Mesothelial cell of epicardium (in vitro differentiated cells): Measurements from ENCODE around the gene RDH14. TPM values are rescaled to one million over a fixed set of nuclear protein-coding genes. Genes with fewer than 3 reads are reported as not detected.

Experiments used
- DNase-seq, 2 experiments: peaks; one replicate each; pipeline ENCODE4 v3.0.0; 2021; ENCODE audit warnings: low spot score in 2 of 2; ENCODE audit not compliant: unreplicated experiment in 2 of 2
- H3K27ac Mint-ChIP-seq: 2 replicates; pipeline ENCODE4 v1.8.0; 2021; ENCODE audit warnings: mixed read lengths
- H3K27me3 Mint-ChIP-seq: 2 replicates; pipeline ENCODE4 v1.8.0; 2021; ENCODE audit warnings: low read depth, mixed read lengths
- H3K36me3 Mint-ChIP-seq: 2 replicates; pipeline ENCODE4 v1.8.0; 2021; ENCODE audit warnings: mixed read lengths
- H3K4me1 Mint-ChIP-seq: 2 replicates; pipeline ENCODE4 v1.8.0; 2021; ENCODE audit warnings: mixed read lengths
- H3K4me3 Mint-ChIP-seq: 2 replicates; pipeline ENCODE4 v1.8.0; 2021; ENCODE audit warnings: mild to moderate bottlenecking, moderate library complexity, mixed read lengths
- H3K9me3 Mint-ChIP-seq: 2 replicates; pipeline ENCODE4 v1.8.0; 2021; ENCODE audit warnings: mixed read lengths
- CTCF ChIP-seq: fragments of 200-600 bp; sonication (generic); IDR thresholded peaks from one replicate; pipeline ENCODE4 v1.5.0; 2021; ENCODE audit warnings: antibody characterized with exemption; ENCODE audit not compliant: unreplicated experiment
- total RNA-seq: library from RNA; stranded (reverse); gene quantifications from 3 replicates; pipeline ENCODE4 v1.2.1, GENCODE V29; 2021

RDH14 gene
- total RNA-seq, 1 donor from 2014 or later = 22.3 TPM

GRCh38 chr2:18548621-18549020 lies 11.8 kb downstream of the RDH14 start:
- peak overlapping the region; percentile 69 for H3K27ac Mint-ChIP-seq
- DNase-seq = no peak
- TF ChIP-seq CTCF = no peak
- H3K27me3 Mint-ChIP-seq = no peaks in the 10 kb centered on the region
- H3K4me1 Mint-ChIP-seq = peaks cover 34% of the 10 kb centered on the region
- no peak overlapping the region for H3K4me3 Mint-ChIP-seq
- H3K36me3 Mint-ChIP-seq = peaks cover 7% of the 10 kb centered on the region
- no peaks in the 10 kb centered on the region for H3K9me3 Mint-ChIP-seq

DNA sequence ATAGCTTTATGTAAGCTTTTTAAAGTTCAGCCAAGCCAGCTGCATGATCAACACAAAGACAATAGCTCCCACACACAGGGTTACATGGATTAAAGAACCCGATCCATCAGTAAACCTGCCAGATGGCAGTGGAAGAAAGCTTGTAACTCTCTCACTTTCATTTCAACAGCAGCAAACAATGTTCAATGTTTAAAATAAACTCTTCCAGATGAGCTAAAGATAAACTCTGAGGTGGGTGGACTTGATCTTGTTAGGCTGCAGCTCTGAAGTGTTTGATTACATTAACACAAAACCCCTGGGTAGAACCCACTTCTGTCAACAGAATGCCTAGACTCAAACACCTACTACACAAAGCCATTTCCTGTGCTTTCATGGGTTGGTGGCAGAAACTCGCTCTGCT lies 13.9 kb downstream of the RDH14 start:
- no peak for DNase-seq
- Mint-ChIP-seq H3K27me3 (peaks cover 3% of the 10 kb centered on the region), H3K36me3 (peaks cover 4% of the 10 kb centered on the region), H3K4me3 (no peak overlapping the region), H3K9me3 (no peaks in the 10 kb centered on the region), H3K27ac (peak overlapping the region; percentile 10), H3K4me1 (peaks cover 18% of the 10 kb centered on the region)
- TF ChIP-seq CTCF = no peak

DNA sequence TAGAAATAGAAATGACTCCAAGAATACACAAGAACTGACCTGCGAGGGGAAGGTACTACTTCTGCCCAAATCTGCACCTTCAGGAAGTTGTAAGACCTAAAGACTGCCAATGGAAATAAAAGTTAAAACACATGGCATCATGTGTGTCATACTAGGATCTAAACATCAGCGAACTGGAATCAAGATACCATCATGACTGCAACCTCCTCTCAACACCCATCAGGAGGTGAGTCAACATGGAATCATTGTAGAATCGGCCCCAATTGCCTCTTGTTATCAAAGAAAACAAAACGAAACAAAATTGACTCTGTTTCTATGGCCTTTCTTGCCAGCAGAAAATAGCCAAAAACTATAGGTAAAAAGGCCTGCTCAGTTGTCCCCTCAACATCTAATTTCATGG lies 15.1 kb downstream of the RDH14 start:
- DNase-seq = no peak
- TF ChIP-seq CTCF = no peak
- H3K4me1 Mint-ChIP-seq = peaks cover 14% of the 10 kb centered on the region

GRCh38 chr2:18544171-18544570 lies 16.3 kb downstream of the RDH14 start:
- Mint-ChIP-seq H3K27ac (no peak overlapping the region), H3K4me3 (no peak overlapping the region), H3K27me3 (peaks cover 5% of the 10 kb centered on the region), H3K9me3 (peaks cover 6% of the 10 kb centered on the region), H3K36me3 (no peaks in the 10 kb centered on the region), H3K4me1 (peaks cover 14% of the 10 kb centered on the region)
- TF ChIP-seq CTCF = no peak
- no peak for DNase-seq

More for the DNA sequence above, 15.1 kb downstream of the RDH14 start:
- Mint-ChIP-seq H3K4me3 (no peak overlapping the region), H3K9me3 (peaks cover 6% of the 10 kb centered on the region), H3K27me3 (peaks cover 5% of the 10 kb centered on the region), H3K36me3 (peaks cover 4% of the 10 kb centered on the region), H3K27ac (peak overlapping the region; percentile 18)

DNA sequence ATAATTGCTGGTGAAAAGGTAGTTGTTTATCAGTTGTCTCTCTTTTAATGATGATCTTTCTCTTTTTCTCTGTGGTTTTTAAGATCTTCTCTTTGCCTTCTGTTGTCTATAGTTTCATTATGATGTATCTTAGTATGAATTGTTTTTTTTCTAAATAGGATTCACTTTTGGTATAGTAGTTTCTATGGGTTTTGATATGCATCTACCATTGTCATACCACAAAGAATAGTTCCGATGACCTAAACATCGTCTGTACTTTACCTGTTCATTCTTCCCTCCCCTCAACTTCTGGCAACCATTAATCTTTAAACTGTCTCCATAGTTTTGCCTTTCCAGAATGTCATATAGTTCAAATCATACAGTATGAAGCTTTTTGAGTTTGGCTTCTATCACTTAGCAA lies 19.6 kb downstream of the RDH14 start:
- peaks cover 6% of the 10 kb centered on the region for H3K9me3 Mint-ChIP-seq
- no peak for DNase-seq
- H3K4me1 Mint-ChIP-seq = peaks cover 3% of the 10 kb centered on the region
- no peak overlapping the region for H3K27ac Mint-ChIP-seq
- no peaks in the 10 kb centered on the region for H3K36me3 Mint-ChIP-seq
- no peak for TF ChIP-seq CTCF
- H3K4me3 Mint-ChIP-seq = no peak overlapping the region
- peaks cover 14% of the 10 kb centered on the region for H3K27me3 Mint-ChIP-seq

DNA sequence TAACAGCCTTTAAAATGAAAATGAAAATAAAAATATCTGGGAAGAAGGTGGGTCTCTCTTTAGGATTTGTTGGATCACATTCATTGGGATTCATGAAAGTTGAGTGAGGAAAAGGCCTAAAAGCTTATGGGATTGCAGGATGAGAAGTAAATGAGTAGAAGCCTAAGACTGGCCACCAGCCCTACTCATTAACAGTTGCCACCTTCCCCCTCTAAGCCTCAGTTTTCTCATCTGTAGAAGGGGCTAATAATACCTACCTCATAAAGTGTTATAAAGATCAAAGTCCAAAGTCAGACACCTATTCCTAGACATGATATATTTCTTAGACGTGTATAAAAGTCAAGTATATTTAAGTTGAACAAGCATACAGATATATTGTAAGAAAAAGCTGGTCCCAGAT lies 23.8 kb downstream of the RDH14 start:
- Mint-ChIP-seq H3K9me3 (peaks cover 6% of the 10 kb centered on the region), H3K27me3 (peaks cover 35% of the 10 kb centered on the region), H3K27ac (no peak overlapping the region), H3K4me3 (no peak overlapping the region), H3K4me1 (peaks cover 4% of the 10 kb centered on the region), H3K36me3 (no peaks in the 10 kb centered on the region)
- no peak for TF ChIP-seq CTCF
- no peak for DNase-seq
